DND-41 (cell line): ENCODE data around the gene ERC2.

Experiments used
- EZH2 ChIP-seq: IDR thresholded peaks from 3 replicates; pipeline ENCODE4 v1.6.1; 2012; ENCODE audit warnings: borderline replicate concordance, low read depth, mild to moderate bottlenecking, moderate library complexity, low read length, inconsistent platforms; ENCODE audit not compliant: severe bottlenecking
- TF ChIP-seq, protein P1 (sequence below): IDR thresholded peaks from 2 replicates; pipeline ENCODE4 v1.5.1; 2012; ENCODE audit warnings: borderline replicate concordance, low read length, moderate library complexity, mild to moderate bottlenecking; ENCODE audit not compliant: poor library complexity, severe bottlenecking; ENCODE audit errors: extremely low read depth

DNA sequence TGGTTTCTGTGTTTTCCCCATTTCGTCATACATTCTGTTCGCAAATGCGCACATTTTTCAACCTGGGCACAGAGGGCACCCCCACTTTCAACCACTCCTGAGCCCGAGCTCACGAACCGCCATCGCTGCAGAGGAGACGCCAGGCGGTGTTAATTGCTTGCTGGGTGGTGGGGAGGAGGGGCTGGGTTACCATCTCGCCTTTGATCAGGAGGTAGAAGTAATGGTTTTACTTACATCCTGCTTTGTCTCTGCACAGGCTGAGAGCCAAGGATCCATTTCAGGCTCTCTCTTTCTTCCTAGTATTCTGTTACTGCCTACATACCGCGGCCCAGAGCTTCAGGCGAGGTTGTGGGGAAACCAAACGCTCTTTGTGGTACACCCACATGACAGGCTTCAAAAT, 803.9 kb downstream of the ERC2 start:
- TF ChIP-seq, protein P1, sequence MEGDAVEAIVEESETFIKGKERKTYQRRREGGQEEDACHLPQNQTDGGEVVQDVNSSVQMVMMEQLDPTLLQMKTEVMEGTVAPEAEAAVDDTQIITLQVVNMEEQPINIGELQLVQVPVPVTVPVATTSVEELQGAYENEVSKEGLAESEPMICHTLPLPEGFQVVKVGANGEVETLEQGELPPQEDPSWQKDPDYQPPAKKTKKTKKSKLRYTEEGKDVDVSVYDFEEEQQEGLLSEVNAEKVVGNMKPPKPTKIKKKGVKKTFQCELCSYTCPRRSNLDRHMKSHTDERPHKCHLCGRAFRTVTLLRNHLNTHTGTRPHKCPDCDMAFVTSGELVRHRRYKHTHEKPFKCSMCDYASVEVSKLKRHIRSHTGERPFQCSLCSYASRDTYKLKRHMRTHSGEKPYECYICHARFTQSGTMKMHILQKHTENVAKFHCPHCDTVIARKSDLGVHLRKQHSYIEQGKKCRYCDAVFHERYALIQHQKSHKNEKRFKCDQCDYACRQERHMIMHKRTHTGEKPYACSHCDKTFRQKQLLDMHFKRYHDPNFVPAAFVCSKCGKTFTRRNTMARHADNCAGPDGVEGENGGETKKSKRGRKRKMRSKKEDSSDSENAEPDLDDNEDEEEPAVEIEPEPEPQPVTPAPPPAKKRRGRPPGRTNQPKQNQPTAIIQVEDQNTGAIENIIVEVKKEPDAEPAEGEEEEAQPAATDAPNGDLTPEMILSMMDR = no peak
- TF ChIP-seq EZH2 = no peak
